K562 (cell line): ENCODE data around the gene ISY1. TPM values are rescaled to one million over a fixed set of nuclear protein-coding genes. Genes with fewer than 3 reads are reported as not detected.

Experiments
- BDP1 ChIP-seq: IDR thresholded peaks from 3 replicates; pipeline ENCODE4 v1.6.1; 2011; ENCODE audit not compliant: insufficient read length, insufficient read depth
- BRCA1 ChIP-seq, 2 experiments: fragments of 450-650 bp in 1 of 2; sonication (generic) in 1 of 2; formaldehyde crosslinking in 1 of 2; IDR thresholded peaks; 2 replicates each; pipeline versions ENCODE4 v1.5.0 to v1.6.1; 2017 to 2020; ENCODE audit warnings: mild to moderate bottlenecking in 1 of 2, missing genetic modification reagents in 1 of 2
- CEBPB ChIP-seq: fragments of 450-650 bp; IDR thresholded peaks from 2 replicates; pipeline ENCODE4 v1.6.1; 2016; ENCODE audit warnings: missing genetic modification characterization, missing compliant biosample characterization
- HEY1 ChIP-seq: fragments of 250-450 bp; sonication (Bioruptor Pico); IDR thresholded peaks from 2 replicates; pipeline ENCODE4 v1.5.0; 2020; ENCODE audit warnings: mild to moderate bottlenecking, moderate library complexity, borderline replicate concordance
- MAFG ChIP-seq: fragments of 450-650 bp; conservative IDR thresholded peaks from 2 replicates; pipeline ENCODE4 v1.6.1; 2016; ENCODE audit warnings: missing genetic modification characterization, missing compliant biosample characterization
- POLR2AphosphoS2 ChIP-seq: IDR thresholded peaks from 2 replicates; pipeline ENCODE4 v1.6.1; 2012; ENCODE audit warnings: low read length, improper control_type of control experiment
- SRSF7 ChIP-seq: fragments of 200-400 bp; formaldehyde crosslinking; optimal IDR thresholded peaks from 2 replicates; pipeline ENCODE3; 2017; ENCODE audit warnings: mild to moderate bottlenecking, low read depth, low read length
- TAL1 ChIP-seq: fragments of 450-650 bp; IDR thresholded peaks from 2 replicates; pipeline ENCODE4 v1.6.1; 2016; ENCODE audit warnings: mild to moderate bottlenecking
- XRCC5 ChIP-seq: fragments of 200-400 bp; formaldehyde crosslinking; IDR thresholded peaks from 2 replicates; pipeline ENCODE4 v1.6.1; 2017; ENCODE audit warnings: low read depth, mild to moderate bottlenecking, low read length
- ZC3H4 ChIP-seq: sonication (generic); formaldehyde crosslinking; IDR thresholded peaks from 2 replicates; pipeline ENCODE4 v1.9.0; 2021; ENCODE audit warnings: missing genetic modification reagents, borderline replicate concordance
- ZFP36 ChIP-seq: fragments of 150-350 bp; IDR thresholded peaks from 2 replicates; pipeline ENCODE4 v1.6.1; 2018; ENCODE audit warnings: low read length, low read depth; ENCODE audit not compliant: partially characterized antibody
- ZNF707 ChIP-seq: fragments of 250-450 bp; sonication (Bioruptor Pico); conservative IDR thresholded peaks from 2 replicates; pipeline ENCODE4 v1.8.0; 2022; ENCODE audit warnings: inconsistent platforms, mild to moderate bottlenecking, moderate library complexity
- polyA plus RNA-seq, 8 experiments: library from polyadenylated mRNA; depleted of rRNA in 4 of 8; stranded (reverse) in 5 of 8; unstranded in 3 of 8; fragments of >200 nt; fragmentation: Nextera tagmentation in 2 of 8; fragmentation: Illumina TruSeq in 1 of 8; extraction: Ambion mirVana in 2 of 8; extraction: Trizol in 1 of 8; gene quantifications; 2 replicates each; pipeline versions ENCODE4 v1.2.1 to v1.2.3, GENCODE V29; 2011 to 2014; ENCODE audit warnings: inconsistent platforms in 1 of 8, missing spikeins in 1 of 8
- total RNA-seq, 7 experiments: library from RNA; depleted of rRNA in 6 of 7; stranded (reverse); fragments of >200 nt in 6 of 7; fragmentation: Illumina TruSeq in 2 of 7; extraction: Trizol in 2 of 7; gene quantifications; 2 replicates each; pipeline versions ENCODE4 v1.2.1 to v1.2.3, GENCODE V29; 2011 to 2021; ENCODE audit warnings: low replicate concordance in 1 of 7
- TF ChIP-seq, protein P1 (sequence below), 2 experiments: fragments of 450-650 bp in 1 of 2; sonication (generic) in 1 of 2; formaldehyde crosslinking in 1 of 2; IDR thresholded peaks; 2 replicates each; pipeline versions ENCODE4 v1.7.1 to v1.9.0; 2016 to 2022; ENCODE audit warnings: inconsistent platforms in 1 of 2, mild to moderate bottlenecking in 1 of 2, missing genetic modification reagents in 1 of 2
- TF ChIP-seq, protein P2 (sequence below): sonication (generic); formaldehyde crosslinking; IDR thresholded peaks from 2 replicates; pipeline ENCODE4 v1.8.1; 2023; ENCODE audit warnings: mild to moderate bottlenecking, missing genetic modification reagents

The ISY1 gene
- total and polyA plus RNA-seq, 9 of the 15 experiments (the other 6 are each of a cell fraction or from before 2014, with no cell fraction given): 23.5 to 50.0 (median 32.9) TPM

DNA sequence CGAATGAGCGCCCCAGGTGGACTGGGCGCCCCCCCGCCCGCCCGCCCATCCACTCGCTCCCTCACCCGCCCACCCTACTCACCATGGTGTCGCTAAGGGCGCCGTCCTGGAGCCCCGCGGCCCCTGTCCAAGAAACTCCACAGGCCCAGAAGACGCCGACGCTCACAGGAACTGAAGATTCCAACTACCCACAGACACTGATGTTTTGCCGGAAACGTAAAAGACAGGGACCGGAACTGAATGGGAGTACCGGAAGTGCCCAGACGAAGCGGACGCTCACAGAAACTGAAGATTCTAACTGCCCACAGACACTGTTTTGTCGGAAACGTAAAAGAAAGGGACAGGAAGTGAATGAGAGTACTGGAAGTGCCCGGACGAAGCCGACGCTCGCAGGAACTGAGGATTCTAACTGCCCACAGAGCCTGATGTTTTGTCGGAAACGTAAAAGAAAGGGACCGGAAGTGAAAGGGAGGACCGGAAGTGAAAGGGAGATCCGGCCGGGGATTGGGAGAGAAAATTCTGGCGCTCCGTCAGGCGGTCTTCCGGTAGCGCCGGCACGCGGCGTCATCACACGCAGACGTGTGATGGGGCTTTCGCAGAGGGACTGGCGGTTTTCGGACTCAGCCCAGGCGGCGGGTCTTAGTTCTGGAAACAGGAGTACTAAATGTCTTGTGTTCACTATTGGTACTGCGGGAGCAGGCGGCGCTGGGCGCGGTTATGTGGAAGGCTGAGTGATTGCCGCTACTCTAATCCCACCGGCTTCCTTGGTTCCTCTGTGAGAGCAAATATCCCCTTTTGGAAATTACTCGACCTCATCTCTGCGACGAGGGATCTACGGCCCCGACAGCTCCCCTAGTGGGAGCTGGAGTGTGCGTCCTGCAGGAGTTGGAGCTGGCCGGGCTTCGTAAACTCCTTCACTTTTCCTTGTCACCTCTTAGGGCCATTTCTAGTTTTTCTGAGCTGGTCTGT is at the start of gene ISY1 (continued):
- TF ChIP-seq, protein P1, sequence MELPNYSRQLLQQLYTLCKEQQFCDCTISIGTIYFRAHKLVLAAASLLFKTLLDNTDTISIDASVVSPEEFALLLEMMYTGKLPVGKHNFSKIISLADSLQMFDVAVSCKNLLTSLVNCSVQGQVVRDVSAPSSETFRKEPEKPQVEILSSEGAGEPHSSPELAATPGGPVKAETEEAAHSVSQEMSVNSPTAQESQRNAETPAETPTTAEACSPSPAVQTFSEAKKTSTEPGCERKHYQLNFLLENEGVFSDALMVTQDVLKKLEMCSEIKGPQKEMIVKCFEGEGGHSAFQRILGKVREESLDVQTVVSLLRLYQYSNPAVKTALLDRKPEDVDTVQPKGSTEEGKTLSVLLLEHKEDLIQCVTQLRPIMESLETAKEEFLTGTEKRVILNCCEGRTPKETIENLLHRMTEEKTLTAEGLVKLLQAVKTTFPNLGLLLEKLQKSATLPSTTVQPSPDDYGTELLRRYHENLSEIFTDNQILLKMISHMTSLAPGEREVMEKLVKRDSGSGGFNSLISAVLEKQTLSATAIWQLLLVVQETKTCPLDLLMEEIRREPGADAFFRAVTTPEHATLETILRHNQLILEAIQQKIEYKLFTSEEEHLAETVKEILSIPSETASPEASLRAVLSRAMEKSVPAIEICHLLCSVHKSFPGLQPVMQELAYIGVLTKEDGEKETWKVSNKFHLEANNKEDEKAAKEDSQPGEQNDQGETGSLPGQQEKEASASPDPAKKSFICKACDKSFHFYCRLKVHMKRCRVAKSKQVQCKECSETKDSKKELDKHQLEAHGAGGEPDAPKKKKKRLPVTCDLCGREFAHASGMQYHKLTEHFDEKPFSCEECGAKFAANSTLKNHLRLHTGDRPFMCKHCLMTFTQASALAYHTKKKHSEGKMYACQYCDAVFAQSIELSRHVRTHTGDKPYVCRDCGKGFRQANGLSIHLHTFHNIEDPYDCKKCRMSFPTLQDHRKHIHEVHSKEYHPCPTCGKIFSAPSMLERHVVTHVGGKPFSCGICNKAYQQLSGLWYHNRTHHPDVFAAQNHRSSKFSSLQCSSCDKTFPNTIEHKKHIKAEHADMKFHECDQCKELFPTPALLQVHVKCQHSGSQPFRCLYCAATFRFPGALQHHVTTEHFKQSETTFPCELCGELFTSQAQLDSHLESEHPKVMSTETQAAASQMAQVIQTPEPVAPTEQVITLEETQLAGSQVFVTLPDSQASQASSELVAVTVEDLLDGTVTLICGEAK (IDR thresholded peaks at IDR 0.05): peak; percentile 100
- TF ChIP-seq, protein P1 (CRISPR knock-in tag; IDR thresholded peaks at IDR 0.05): no peak
- no peak for TF ChIP-seq BRCA1 (IDR thresholded peaks at IDR 0.05)
- no peak for TF ChIP-seq BRCA1 (CRISPR knock-in tag; IDR thresholded peaks at IDR 0.05)
- no peak for TF ChIP-seq ZFP36
- no peak for TF ChIP-seq CEBPB (tag)
- no peak for TF ChIP-seq SRSF7
- TF ChIP-seq ZNF707 (CRISPR knock-in tag): no peak
- TF ChIP-seq XRCC5: no peak
- TF ChIP-seq TAL1: no peak
- no peak for TF ChIP-seq ZC3H4
- TF ChIP-seq MAFG: no peak
- no peak for TF ChIP-seq BDP1
- TF ChIP-seq, protein P2, sequence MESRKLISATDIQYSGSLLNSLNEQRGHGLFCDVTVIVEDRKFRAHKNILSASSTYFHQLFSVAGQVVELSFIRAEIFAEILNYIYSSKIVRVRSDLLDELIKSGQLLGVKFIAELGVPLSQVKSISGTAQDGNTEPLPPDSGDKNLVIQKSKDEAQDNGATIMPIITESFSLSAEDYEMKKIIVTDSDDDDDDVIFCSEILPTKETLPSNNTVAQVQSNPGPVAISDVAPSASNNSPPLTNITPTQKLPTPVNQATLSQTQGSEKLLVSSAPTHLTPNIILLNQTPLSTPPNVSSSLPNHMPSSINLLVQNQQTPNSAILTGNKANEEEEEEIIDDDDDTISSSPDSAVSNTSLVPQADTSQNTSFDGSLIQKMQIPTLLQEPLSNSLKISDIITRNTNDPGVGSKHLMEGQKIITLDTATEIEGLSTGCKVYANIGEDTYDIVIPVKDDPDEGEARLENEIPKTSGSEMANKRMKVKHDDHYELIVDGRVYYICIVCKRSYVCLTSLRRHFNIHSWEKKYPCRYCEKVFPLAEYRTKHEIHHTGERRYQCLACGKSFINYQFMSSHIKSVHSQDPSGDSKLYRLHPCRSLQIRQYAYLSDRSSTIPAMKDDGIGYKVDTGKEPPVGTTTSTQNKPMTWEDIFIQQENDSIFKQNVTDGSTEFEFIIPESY: no peak
- no peak for TF ChIP-seq POLR2AphosphoS2
- no peak for TF ChIP-seq HEY1 (CRISPR knock-in tag)
